ENCODE measurements around the gene VGLL1. TPM values are rescaled to one million over a fixed set of nuclear protein-coding genes. Genes with fewer than 3 reads are reported as not detected.

The VGLL1 gene
- total RNA-seq, 2 donors from 2014 or later: not detected

DNA sequence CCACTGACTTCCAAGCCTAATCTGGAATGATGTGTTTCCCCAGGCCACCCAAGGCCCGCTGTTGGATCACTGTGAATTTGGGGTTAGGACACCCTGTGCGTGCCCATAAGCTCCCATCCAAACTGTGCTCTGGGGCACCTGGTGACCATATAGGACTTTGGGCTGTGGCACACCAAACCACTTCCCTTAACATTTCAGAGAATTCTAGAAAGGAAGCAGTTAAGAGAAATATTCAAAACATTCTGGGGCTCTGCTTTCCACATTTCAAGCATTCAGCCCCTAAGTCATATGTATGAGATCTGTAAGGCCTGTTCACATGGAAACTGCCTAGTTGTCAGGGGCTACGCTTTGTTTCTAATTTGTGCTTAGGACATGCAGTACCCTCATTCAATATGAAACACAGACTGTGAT lies 14.4 kb downstream of the VGLL1 start:
- intact Hi-C loops (cut with DNase I): no loop called here
- no peak for DNase-seq (ENCODE audit: low spot score)

GRCh38 chrX:136549226-136549625 lies 17.2 kb downstream of the VGLL1 start:
- no peak for DNase-seq (ENCODE audit: low spot score)
- intact Hi-C loops (cut with DNase I): no loop called here

GRCh38 chrX:136551410-136551809 lies 19.4 kb downstream of the VGLL1 start:
- intact Hi-C loops (cut with DNase I): no loop called here
- no peak for DNase-seq (ENCODE audit: low spot score)

DNA sequence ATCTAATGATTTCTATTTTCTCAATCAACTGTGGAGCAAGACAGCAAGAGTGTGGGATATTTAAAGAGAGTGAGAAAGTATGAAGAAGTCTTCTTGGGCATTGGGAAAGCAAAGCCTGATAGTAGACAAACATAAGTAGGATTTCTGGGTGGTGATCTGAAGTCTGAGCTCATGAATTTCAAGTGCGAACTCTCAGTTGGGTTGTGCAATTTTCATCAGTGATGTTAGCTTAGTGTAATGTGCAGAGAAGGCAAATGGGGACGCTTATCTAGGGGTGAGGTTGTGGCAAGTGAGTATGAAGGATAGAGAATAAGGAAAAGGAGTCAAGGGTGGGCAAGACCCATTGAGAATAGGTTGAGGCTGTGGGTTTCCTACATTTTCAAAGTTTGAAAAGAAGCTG lies 23.7 kb downstream of the VGLL1 start:
- intact Hi-C loops (cut with DNase I): no loop called here
- DNase-seq (ENCODE audit: low spot score): no peak

GRCh38 chrX:136572030-136572429 lies 40.0 kb downstream of the VGLL1 start:
- no peak for DNase-seq (ENCODE audit: low spot score)
- intact Hi-C loops (cut with DNase I): no loop called here

GRCh38 chrX:136574548-136574947 lies 42.5 kb downstream of the VGLL1 start:
- DNase-seq (ENCODE audit: low spot score): no peak
- intact Hi-C loops (cut with DNase I): no loop called here

- DNase-seq (ENCODE audit: low spot score): peak; percentile 82
- intact Hi-C loops (cut with DNase I): no loop called here
Observed at GRCh38 chrX:136577552-136577951, 45.5 kb downstream of the VGLL1 start.

DNA sequence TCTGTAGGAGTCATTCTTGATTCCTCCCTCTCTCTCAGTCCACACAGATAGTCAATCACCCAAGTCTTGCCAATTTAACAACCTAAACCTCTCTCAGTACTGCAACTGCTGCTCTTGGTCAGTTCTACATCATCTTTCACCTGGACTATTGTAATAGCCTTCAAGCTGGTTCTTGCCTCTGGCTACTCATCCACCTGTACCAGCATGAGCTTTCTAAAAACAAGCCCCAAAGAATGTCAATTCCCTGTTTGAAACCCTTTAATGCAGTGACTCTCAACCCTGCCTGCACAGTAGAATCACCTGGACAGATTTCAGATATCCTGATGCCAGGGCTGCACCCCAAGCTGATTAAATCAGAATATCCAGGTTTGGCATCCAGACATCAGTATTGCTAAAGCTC lies 48.3 kb downstream of the VGLL1 start:
- no peak for DNase-seq (ENCODE audit: low spot score)
- intact Hi-C loops (cut with DNase I): no loop called here

GRCh38 chrX:136582624-136583023 lies 50.6 kb downstream of the VGLL1 start:
- intact Hi-C loops (cut with DNase I): no loop called here
- DNase-seq (ENCODE audit: low spot score): no peak

DNA sequence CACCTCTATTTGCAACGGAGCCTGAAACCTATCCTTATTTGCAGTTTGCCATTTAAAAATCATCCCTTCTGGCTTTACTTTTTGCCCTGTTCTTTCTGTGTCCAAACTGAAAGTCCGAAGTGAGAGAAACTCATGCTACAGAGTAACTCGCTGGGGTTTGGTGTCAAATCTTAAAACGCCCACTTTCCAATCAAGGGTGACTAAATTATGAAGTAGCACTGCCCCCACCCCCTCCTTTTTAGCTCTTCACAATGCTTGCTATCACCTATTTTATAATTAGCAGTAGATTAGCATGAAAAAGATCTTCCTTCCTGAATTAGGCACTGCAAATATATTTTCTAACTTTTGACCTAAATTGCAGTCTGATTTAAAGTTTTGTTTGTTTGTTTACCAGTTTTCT lies 52.5 kb downstream of the VGLL1 start:
- DNase-seq (ENCODE audit: low spot score): no peak
- intact Hi-C loops (cut with DNase I): no loop called here

DNA sequence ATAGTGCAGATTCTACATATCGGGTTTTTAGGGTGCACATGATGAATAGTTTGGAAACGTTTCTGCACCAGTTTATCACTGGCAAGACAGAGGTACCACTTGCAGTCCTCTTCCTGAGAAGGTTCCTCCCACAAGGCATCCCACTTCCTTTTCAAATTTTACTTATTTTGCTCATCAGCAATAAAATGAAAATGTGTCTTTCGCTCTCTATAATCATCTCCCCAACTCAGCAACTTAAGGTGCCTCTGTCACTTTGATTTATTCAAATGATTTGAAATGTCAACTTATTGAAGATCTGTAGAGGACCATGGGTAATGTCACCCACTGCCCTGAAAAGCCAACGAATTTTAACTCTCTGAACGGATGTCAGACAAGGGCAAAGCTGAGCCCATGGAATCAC lies 53.2 kb downstream of the VGLL1 start:
- intact Hi-C loops (cut with DNase I): no loop called here
- no peak for DNase-seq (ENCODE audit: low spot score)

GRCh38 chrX:136585960-136586359 lies 53.9 kb downstream of the VGLL1 start:
- intact Hi-C loops (cut with DNase I): no loop called here
- DNase-seq (ENCODE audit: low spot score): no peak

- intact Hi-C loops (cut with DNase I): no loop called here
- no peak for DNase-seq (ENCODE audit: low spot score)
Observed at GRCh38 chrX:136586386-136586785, 54.4 kb downstream of the VGLL1 start.

GRCh38 chrX:136587532-136587931 lies 55.5 kb downstream of the VGLL1 start:
- intact Hi-C loops (cut with DNase I): no loop called here
- no peak for DNase-seq (ENCODE audit: low spot score)

DNA sequence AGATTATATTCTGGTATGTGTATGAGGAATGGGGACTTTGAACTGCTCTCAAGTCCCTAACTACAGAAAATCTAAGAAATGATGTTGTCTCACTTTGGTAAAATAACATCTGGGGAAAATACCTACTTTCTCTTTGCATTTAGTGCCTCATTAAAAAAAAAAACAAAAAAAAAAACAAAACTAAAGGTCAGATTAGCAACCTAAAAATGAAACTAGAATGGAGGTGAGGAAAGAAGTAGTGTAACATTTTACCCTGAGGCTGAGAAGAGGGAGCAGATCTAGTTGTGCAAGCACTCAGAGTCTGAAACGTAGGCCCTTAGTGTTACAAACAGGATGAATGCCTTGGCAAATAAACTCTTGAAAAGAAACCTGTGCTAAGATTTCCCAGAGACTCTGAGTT lies 56.0 kb downstream of the VGLL1 start:
- intact Hi-C loops (cut with DNase I): no loop called here
- DNase-seq (ENCODE audit: low spot score): no peak

- no peak for DNase-seq (ENCODE audit: low spot score)
- intact Hi-C loops (cut with DNase I): no loop called here
Observed at GRCh38 chrX:136589966-136590365, 58.0 kb downstream of the VGLL1 start.

- no peak for DNase-seq (ENCODE audit: low spot score)
- intact Hi-C loops (cut with DNase I): no loop called here
Observed at GRCh38 chrX:136597356-136597755, 65.3 kb downstream of the VGLL1 start.

DNA sequence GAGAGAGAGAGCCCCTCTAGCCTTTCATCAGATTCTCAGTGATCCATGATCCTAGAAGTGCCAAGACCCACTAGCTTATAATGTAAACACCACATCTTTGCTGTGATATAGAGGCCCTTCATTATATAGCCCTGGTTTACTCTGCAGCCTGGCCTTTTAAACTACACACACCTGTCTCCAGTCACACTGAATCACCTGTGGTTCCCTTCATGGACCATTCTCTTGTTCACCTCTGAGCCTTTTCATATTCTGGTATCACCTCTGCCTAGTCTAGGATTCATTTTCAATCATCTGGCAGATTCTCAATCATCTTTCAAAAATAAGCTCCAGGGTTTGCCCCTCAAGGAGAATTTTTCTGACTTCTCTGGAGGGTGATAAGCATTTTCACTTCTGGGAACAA lies 65.9 kb downstream of the VGLL1 start:
- no peak for DNase-seq (ENCODE audit: low spot score)
- intact Hi-C loops (cut with DNase I): no loop called here

DNA sequence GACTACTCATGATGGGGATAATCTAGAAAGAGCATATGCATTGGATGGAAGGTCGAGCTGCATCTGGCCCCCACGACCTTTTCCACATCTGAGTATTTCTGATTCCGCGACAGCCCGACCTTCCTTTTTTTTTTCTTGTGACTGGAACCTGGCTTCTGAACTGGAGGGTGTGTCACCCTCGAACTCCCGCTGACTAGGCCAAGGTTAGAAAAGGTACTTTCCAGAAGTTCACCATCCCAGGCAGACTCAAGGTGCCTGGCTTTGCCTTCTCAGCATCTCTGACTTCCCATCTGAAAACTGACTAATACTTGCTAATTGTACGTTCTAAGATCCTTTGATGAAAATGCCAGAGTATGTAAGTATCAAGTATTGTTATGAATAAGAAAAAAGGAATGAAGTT lies 66.6 kb downstream of the VGLL1 start:
- DNase-seq (ENCODE audit: low spot score): no peak
- intact Hi-C loops (cut with DNase I): no loop called here

- intact Hi-C loops (cut with DNase I): no loop called here
- DNase-seq (ENCODE audit: low spot score): no peak
Observed at GRCh38 chrX:136600059-136600458, 68.0 kb downstream of the VGLL1 start.
